AG04449 (cell line): ENCODE results near the gene GSX1.

Source experiments
- CTCF ChIA-PET: fragments of 350-600 bp; formaldehyde crosslinking; extraction: SDS; loops from one replicate; lab custom pipeline; 2021; ENCODE audit warnings: antibody characterized with exemption; lab: Yijun Ruan, JAX
- POLR2A ChIA-PET: fragments of 400-600, 350-600 bp; formaldehyde crosslinking; extraction: SDS; loops from one replicate; lab custom pipeline; 2020; ENCODE audit warnings: antibody characterized with exemption, inconsistent platforms; lab: Yijun Ruan, JAX
- DNase-seq: peaks from one replicate; pipeline ENCODE4 v3.0.0-alpha.2; 2010; ENCODE audit warnings: low read depth, low spot score
- H3K4me3 ChIP-seq: 2 replicates; pipeline ENCODE4 v1.5.1; 2011; ENCODE audit warnings: low read depth, mild to moderate bottlenecking, control low read depth, low read length
- TF ChIP-seq, protein P1 (sequence below): IDR thresholded peaks from one replicate; pipeline ENCODE4 v1.5.1; 2011; ENCODE audit warnings: mild to moderate bottlenecking, moderate library complexity, low read length, control low read depth, inconsistent platforms; ENCODE audit not compliant: insufficient read depth; ENCODE audit errors: missing control alignments

Gene GSX1

GRCh38 chr13:27825072-27825471 is 32.8 kb downstream of the GSX1 start:
- CTCF ChIA-PET, result interaction anchor here (0.6 to 11.6 kb wide), 18 partner anchors 9 to 878 kb away, joined by 3 to 335 read pairs (median 22); partner anchors contain the start of genes GTF3A and URAD
- POLR2A ChIA-PET, result no interaction called here

DNA sequence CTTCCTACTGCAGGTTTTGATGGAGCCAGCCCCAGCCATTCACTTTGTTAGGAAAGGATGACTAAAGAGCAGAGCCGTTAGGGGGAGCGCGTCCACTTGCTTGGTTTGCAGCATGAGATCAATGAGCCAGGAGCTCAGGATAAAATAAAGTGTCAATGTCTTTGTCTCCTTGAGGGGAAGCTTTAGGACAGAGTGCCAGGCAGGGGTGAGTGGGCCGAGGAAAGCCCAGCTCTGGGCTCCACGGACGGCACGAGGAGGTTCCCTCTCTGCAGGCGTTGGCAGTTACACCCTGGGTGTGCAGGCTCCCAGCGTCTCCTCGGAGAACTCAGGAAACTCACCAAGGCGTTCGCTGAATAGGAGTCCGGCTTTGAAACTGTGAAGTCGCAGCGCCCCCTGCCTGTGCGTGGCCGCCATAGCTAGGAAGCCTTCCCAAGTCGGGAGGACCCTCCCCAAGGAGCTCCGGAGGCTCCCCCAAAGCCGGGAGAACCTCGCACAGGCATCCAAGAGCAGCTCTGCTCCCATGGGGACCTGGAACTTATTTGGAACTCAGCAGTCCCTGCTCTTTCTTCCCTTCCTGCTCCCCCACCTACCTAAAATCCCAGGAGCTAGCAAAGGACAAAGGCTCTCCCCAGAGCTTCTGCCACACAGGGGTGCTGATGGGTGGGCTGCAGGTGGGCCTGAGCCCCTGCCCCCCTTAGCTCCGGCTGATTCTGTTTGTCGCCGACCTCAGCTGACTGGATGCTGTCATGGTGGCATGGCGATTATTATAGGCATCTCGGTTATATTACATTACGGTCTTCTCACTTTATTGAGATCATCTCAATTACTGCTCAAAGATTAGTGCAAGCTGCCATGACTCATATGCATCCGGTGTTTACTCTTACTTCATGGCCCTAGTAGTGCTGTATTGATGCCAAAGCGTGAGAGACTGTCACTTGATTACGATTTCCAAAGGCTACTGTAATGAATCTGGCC is 34.4 kb downstream of the GSX1 start:
- TF ChIP-seq, protein P1, sequence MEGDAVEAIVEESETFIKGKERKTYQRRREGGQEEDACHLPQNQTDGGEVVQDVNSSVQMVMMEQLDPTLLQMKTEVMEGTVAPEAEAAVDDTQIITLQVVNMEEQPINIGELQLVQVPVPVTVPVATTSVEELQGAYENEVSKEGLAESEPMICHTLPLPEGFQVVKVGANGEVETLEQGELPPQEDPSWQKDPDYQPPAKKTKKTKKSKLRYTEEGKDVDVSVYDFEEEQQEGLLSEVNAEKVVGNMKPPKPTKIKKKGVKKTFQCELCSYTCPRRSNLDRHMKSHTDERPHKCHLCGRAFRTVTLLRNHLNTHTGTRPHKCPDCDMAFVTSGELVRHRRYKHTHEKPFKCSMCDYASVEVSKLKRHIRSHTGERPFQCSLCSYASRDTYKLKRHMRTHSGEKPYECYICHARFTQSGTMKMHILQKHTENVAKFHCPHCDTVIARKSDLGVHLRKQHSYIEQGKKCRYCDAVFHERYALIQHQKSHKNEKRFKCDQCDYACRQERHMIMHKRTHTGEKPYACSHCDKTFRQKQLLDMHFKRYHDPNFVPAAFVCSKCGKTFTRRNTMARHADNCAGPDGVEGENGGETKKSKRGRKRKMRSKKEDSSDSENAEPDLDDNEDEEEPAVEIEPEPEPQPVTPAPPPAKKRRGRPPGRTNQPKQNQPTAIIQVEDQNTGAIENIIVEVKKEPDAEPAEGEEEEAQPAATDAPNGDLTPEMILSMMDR, result peak; percentile 95
- ChIA-PET CTCF (interaction anchor here (0.6 to 11.6 kb wide), 88 partner anchors 8 to 1404 kb away, joined by 3 to 335 read pairs (median 5); partner anchors contain the start of genes GTF3A, LNX2, POLR1D and URAD), POLR2A (interaction anchor here (0.6 kb wide), 1 partner anchor 294 kb away, joined by 4 read pairs; no protein-coding TSS in a partner anchor)
- H3K4me3 ChIP-seq, result peak overlapping the region; percentile 49
- peak; percentile 10 for DNase-seq

More at GRCh38 chr13:27825072-27825471, 32.8 kb downstream of the GSX1 start:
- TF ChIP-seq, protein P1, result no peak
- no peak for DNase-seq
- H3K4me3 ChIP-seq, result no peak overlapping the region

- no peak for DNase-seq
- POLR2A ChIA-PET, result no interaction called here
- no peak overlapping the region for H3K4me3 ChIP-seq
- TF ChIP-seq, protein P1, result no peak
- CTCF ChIA-PET, result interaction anchor here (0.8 to 11.6 kb wide), 34 partner anchors 9 to 881 kb away, joined by 3 to 335 read pairs (median 14); partner anchors contain the start of genes GTF3A and URAD
Measured at GRCh38 chr13:27827646-27828045, 35.4 kb downstream of the GSX1 start.

GRCh38 chr13:27830010-27830409 is 37.7 kb downstream of the GSX1 start:
- peak overlapping the region; percentile 8; the same call in 1 of the 2 replicates for H3K4me3 ChIP-seq
- CTCF ChIA-PET, result interaction anchor here (0.6 to 11.6 kb wide), 46 partner anchors 7 to 1405 kb away, joined by 3 to 335 read pairs (median 4); partner anchors contain the start of gene URAD
- TF ChIP-seq, protein P1, result peak; percentile 92
- POLR2A ChIA-PET, result no interaction called here
- DNase-seq, result no peak

DNA sequence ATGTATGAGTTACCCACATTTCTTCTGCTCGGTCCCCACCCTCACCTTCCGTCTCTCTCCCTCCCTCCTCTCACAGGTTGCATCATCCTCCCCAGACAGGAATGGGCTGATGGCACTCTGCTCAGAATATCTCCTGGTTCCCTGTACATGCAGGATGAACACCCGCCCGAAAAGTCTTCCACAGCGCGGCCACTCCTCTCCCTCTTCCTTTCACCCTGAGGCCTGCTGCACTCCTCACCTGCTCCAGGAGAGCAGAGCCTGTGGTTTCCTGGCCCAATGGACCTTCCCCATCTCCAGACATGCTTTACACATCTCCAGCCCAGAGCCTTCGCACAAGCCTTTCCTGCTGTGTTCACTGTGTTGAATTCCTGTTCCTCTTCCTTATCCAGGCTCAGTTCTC is 40.9 kb downstream of the GSX1 start:
- POLR2A ChIA-PET, result no interaction called here
- no peak overlapping the region for H3K4me3 ChIP-seq

More for the DNA sequence above, 40.9 kb downstream of the GSX1 start:
- CTCF ChIA-PET, result no interaction called here
- no peak for DNase-seq
- TF ChIP-seq, protein P1, result no peak
